Measurements from ENCODE around the gene RAD21L1. TPM values are rescaled to one million over a fixed set of nuclear protein-coding genes. Genes with fewer than 3 reads are reported as not detected.

The RAD21L1 gene
- total and polyA plus RNA-seq, 2 donors (not counting 3 experiments of a cell fraction or from before 2014, with no cell fraction given) = 0.06 TPM; not detected in 1

- Histone ChIP-seq H3K9me3 (replicated peaks; ENCODE audit: control insufficient read depth, insufficient read depth, low read length) (no peaks in the 10 kb centered on the region), H3K9ac (replicated peaks; ENCODE audit: extremely low read depth, insufficient read depth, low read length) (no peak overlapping the region), H3K4me3 (replicated peaks in 1 of 3; ENCODE audit: insufficient read depth in 1 of 3, low read depth in 1 of 3, low read length in 3 of 3) (no peak overlapping the region), H3K79me2 (ENCODE audit: control insufficient read depth, insufficient read depth, low read length) (no peaks in the 10 kb centered on the region), H2AFZ (ENCODE audit: low read depth, low read length) (no peak overlapping the region), H3K4me2 (ENCODE audit: insufficient read depth, low read length) (no peak overlapping the region), H4K20me1 (replicated peaks; ENCODE audit: control insufficient read depth, extremely low read depth, insufficient read depth, low read length) (no peaks in the 10 kb centered on the region), H3K27ac (ENCODE audit: insufficient read depth, low read depth, low read length) (no peak overlapping the region), H3K36me3 (ENCODE audit: control insufficient read depth in 2 of 2, extremely low read depth in 1 of 2, insufficient read depth in 2 of 2, low read length in 2 of 2) (no peaks in the 10 kb centered on the region), H3K9me1 (replicated peaks; ENCODE audit: control insufficient read depth, extremely low read depth, insufficient read depth, low read length) (no peaks in the 10 kb centered on the region), H3K4me1 (ENCODE audit: control insufficient read depth, extremely low read depth, insufficient read depth, low read length) (no peaks in the 10 kb centered on the region), H3K27me3 (ENCODE audit: control insufficient read depth in 2 of 2, insufficient read depth in 2 of 2, low read length in 2 of 2) (peaks cover 10 to 21% of the 10 kb centered on the region in 2 experiments)
- CTCF ChIA-PET = interaction anchor here (1.3 to 1.7 kb wide), 2 partner anchors 9 to 300 kb away, joined by 5 to 11 read pairs; no protein-coding TSS in a partner anchor
- FAIRE-seq = no peak
- POLR2A ChIA-PET = no interaction called here
- DNase-seq (ENCODE audit: low read depth, low spot score) = no peak
- dilution Hi-C loops (cut with MboI; ENCODE audit: extremely low pct_ligation_motif_present, low sequenced_read_pairs) (no loop called here), intact Hi-C loops (cut with micrococcal nuclease) (no loop called here)
- TF ChIP-seq FOS (IDR thresholded peaks at IDR 0.05; ENCODE audit: borderline replicate concordance, insufficient read depth, low read length) = no peak
- no peak for TF ChIP-seq MYC (IDR thresholded peaks at IDR 0.05; ENCODE audit: low read depth, low read length)
- TF ChIP-seq CTCF (IDR thresholded peaks at IDR 0.05; ENCODE audit: extremely low read depth in 1 of 2, insufficient read depth in 1 of 2, low read depth in 1 of 2, low read length in 2 of 2) = no peak
- no TSS peak for BruUV-seq (replicated peaks)
Measured at GRCh38 chr20:1204113-1204512, 21.7 kb upstream of the RAD21L1 start.

- H3K27me3 ChIP-seq (ENCODE audit: control insufficient read depth in 2 of 2, insufficient read depth in 2 of 2, low read length in 2 of 2) = peaks cover 10 to 25% of the 10 kb centered on the region in 2 experiments
- intact Hi-C loops (cut with micrococcal nuclease) = no loop called here
- POLR2A ChIA-PET = no interaction called here
Measured at GRCh38 chr20:1204576-1204975, 21.3 kb upstream of the RAD21L1 start.

More at GRCh38 chr20:1204576-1204975, 21.3 kb upstream of the RAD21L1 start:
- H3K4me3 ChIP-seq (replicated peaks in 1 of 3; ENCODE audit: insufficient read depth in 1 of 3, low read depth in 1 of 3, low read length in 3 of 3) = no peak overlapping the region
- CTCF ChIA-PET = interaction anchor here (2.7 kb wide), 1 partner anchor 299 kb away, joined by 16 read pairs; no protein-coding TSS in a partner anchor
- H3K27ac ChIP-seq (ENCODE audit: insufficient read depth, low read depth, low read length) = no peak overlapping the region
- no peaks in the 10 kb centered on the region for H3K4me1 ChIP-seq (ENCODE audit: control insufficient read depth, extremely low read depth, insufficient read depth, low read length)
- no peak for DNase-seq (ENCODE audit: low read depth, low spot score)
- no peak overlapping the region for H3K4me2 ChIP-seq (ENCODE audit: insufficient read depth, low read length)
- H4K20me1 ChIP-seq (replicated peaks; ENCODE audit: control insufficient read depth, extremely low read depth, insufficient read depth, low read length) = no peaks in the 10 kb centered on the region
- dilution Hi-C loops (cut with MboI; ENCODE audit: extremely low pct_ligation_motif_present, low sequenced_read_pairs) = no loop called here
- no peaks in the 10 kb centered on the region for H3K9me1 ChIP-seq (replicated peaks; ENCODE audit: control insufficient read depth, extremely low read depth, insufficient read depth, low read length)
- no peaks in the 10 kb centered on the region for H3K36me3 ChIP-seq (ENCODE audit: control insufficient read depth in 2 of 2, extremely low read depth in 1 of 2, insufficient read depth in 2 of 2, low read length in 2 of 2)
- no peak for FAIRE-seq
- BruUV-seq (replicated peaks) = no TSS peak
- no peak overlapping the region for H3K9ac ChIP-seq (replicated peaks; ENCODE audit: extremely low read depth, insufficient read depth, low read length)
- TF ChIP-seq MAX (IDR thresholded peaks at IDR 0.05; ENCODE audit: insufficient read depth, insufficient read length) (no peak), EZH2 (IDR thresholded peaks at IDR 0.05; ENCODE audit: borderline replicate concordance, low read depth, low read length, severe bottlenecking) (no peak), JUN (IDR thresholded peaks at IDR 0.05; ENCODE audit: borderline replicate concordance, insufficient read depth, insufficient read length, low read depth) (no peak), POLR2A (IDR thresholded peaks at IDR 0.05; ENCODE audit: low read depth, low read length) (no peak), CTCF (IDR thresholded peaks at IDR 0.05; ENCODE audit: extremely low read depth in 1 of 2, insufficient read depth in 1 of 2, low read depth in 1 of 2, low read length in 2 of 2) (no peak), MYC (IDR thresholded peaks at IDR 0.05; ENCODE audit: low read depth, low read length) (no peak), FOS (IDR thresholded peaks at IDR 0.05; ENCODE audit: borderline replicate concordance, insufficient read depth, low read length) (no peak), GATA2 (IDR thresholded peaks at IDR 0.05; ENCODE audit: insufficient read depth, insufficient read length, low read depth, low read length) (no peak), POLR2AphosphoS5 (IDR thresholded peaks at IDR 0.05; ENCODE audit: insufficient read depth, low read depth, low read length) (no peak)
- H3K9me3 ChIP-seq (replicated peaks; ENCODE audit: control insufficient read depth, insufficient read depth, low read length) = no peaks in the 10 kb centered on the region
- no peak overlapping the region for H2AFZ ChIP-seq (ENCODE audit: low read depth, low read length)
- H3K79me2 ChIP-seq (ENCODE audit: control insufficient read depth, insufficient read depth, low read length) = no peaks in the 10 kb centered on the region
